ENCODE data around the gene SLC26A1. TPM values are rescaled to one million over a fixed set of nuclear protein-coding genes. Genes with fewer than 3 reads are reported as not detected.
"Not testable (repeated sequence)": the region's sequence is repeated elsewhere in the genome, so short reads cannot be mapped to it uniquely, and the experiment has no call there.

The SLC26A1 gene
- total and polyA plus RNA-seq, 5 donors: 0.34 to 0.37 (median 0.36) TPM; not detected in 2

- no peaks in the 10 kb centered on the region for H3K4me1 ChIP-seq (ENCODE audit: control insufficient read depth, insufficient read depth, low read length)
- H3K27ac ChIP-seq (ENCODE audit: low read length): no peak overlapping the region
- no peak for ATAC-seq
- intact Hi-C loops (cut with DNase I): no loop called here
- DNase-seq: peak in 1 of 3 donors; percentile 45
- no peak overlapping the region for H3K4me3 ChIP-seq (ENCODE audit: low read length)
- 2% methylated on average over 75 of the region's 75 CpGs for WGBS
- H3K9me3 ChIP-seq (ENCODE audit: control insufficient read depth, low read length): no peaks in the 10 kb centered on the region
- H3K27me3 ChIP-seq (ENCODE audit: control insufficient read depth, insufficient read depth): no peaks in the 10 kb centered on the region
Observed at GRCh38 chr4:1002631-1003251, 9.5 kb upstream of the SLC26A1 start.

GRCh38 chr4:1002131-1002630 lies 9.0 kb upstream of the SLC26A1 start:
- DNase-seq (peak in 2 of 3 donors; percentile 65 to 71), ATAC-seq (no peak)
- Histone ChIP-seq H3K4me3 (ENCODE audit: low read length) (no peak overlapping the region), H3K9me3 (ENCODE audit: control insufficient read depth, low read length) (no peaks in the 10 kb centered on the region), H3K27ac (ENCODE audit: low read length) (no peak overlapping the region), H3K27me3 (ENCODE audit: control insufficient read depth, insufficient read depth) (no peaks in the 10 kb centered on the region), H3K4me1 (ENCODE audit: control insufficient read depth, insufficient read depth, low read length) (no peaks in the 10 kb centered on the region)
- WGBS: 3% methylated on average over 54 of the region's 54 CpGs
- intact Hi-C loops (cut with DNase I): no loop called here

- H3K9me3 ChIP-seq (ENCODE audit: control insufficient read depth, low read length): no peaks in the 10 kb centered on the region
- WGBS: 19% methylated on average over 48 of the region's 48 CpGs
- no peak overlapping the region for H3K27ac ChIP-seq (ENCODE audit: low read length)
- no peak overlapping the region for H3K4me3 ChIP-seq (ENCODE audit: low read length)
- H3K27me3 ChIP-seq (ENCODE audit: control insufficient read depth, insufficient read depth): no peaks in the 10 kb centered on the region
- DNase-seq (peak in 2 of 3 donors; percentile 21 to 49), ATAC-seq (no peak)
- intact Hi-C loops (cut with DNase I): no loop called here
- H3K4me1 ChIP-seq (ENCODE audit: control insufficient read depth, insufficient read depth, low read length): no peaks in the 10 kb centered on the region
Observed at GRCh38 chr4:1001561-1002130, 8.4 kb upstream of the SLC26A1 start.

- intact Hi-C loops (cut with DNase I): no loop called here
- WGBS: 92% methylated on average over 15 of the region's 15 CpGs
- no peaks in the 10 kb centered on the region for H3K27me3 ChIP-seq (ENCODE audit: control insufficient read depth, insufficient read depth)
- no peak overlapping the region for H3K4me3 ChIP-seq (ENCODE audit: low read length)
- ATAC-seq (no peak), DNase-seq (peak in 2 of 3 donors; percentile 49 to 67)
- H3K4me1 ChIP-seq (ENCODE audit: control insufficient read depth, insufficient read depth, low read length): no peaks in the 10 kb centered on the region
- H3K9me3 ChIP-seq (ENCODE audit: control insufficient read depth, low read length): no peaks in the 10 kb centered on the region
- H3K27ac ChIP-seq (ENCODE audit: low read length): no peak overlapping the region
Observed at GRCh38 chr4:1000686-1001260, 7.6 kb upstream of the SLC26A1 start.

DNA sequence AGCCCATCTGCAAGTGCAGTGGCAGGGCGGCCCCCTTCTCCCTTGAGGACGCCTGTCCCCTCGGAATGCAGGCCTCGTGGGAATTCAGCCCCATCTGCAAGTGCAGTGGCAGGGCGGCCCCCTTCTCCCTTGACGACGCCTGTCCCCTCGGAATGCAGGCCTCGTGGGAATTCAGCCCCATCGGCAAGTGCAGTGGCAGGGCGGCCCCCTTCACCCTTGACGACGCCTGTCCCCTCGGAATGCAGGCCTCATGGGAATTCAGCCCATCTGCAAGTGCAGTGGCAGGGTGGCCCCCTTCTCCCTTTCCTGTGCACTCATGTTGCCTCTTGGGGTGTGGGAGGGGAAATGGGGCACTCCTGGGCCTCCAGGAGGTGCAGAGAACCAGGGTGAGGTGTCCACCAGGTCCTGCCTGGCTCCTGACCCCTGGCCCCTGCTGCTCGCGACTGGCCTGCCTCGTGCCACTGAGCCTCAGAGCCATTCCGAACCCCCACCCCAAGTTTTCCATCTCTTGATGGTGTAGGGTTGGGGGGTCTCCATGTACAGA lies 6.8 kb upstream of the SLC26A1 start:
- intact Hi-C loops (cut with DNase I): no loop called here
- ATAC-seq (no peak), DNase-seq (peak in 2 of 3 donors; percentile 29 to 49)
- 56% methylated on average over 18 of the region's 18 CpGs for WGBS
- Histone ChIP-seq H3K27ac (ENCODE audit: low read length) (no peak overlapping the region), H3K4me3 (ENCODE audit: low read length) (no peak overlapping the region), H3K9me3 (ENCODE audit: control insufficient read depth, low read length) (no peaks in the 10 kb centered on the region), H3K4me1 (ENCODE audit: control insufficient read depth, insufficient read depth, low read length) (no peaks in the 10 kb centered on the region), H3K27me3 (ENCODE audit: control insufficient read depth, insufficient read depth) (no peaks in the 10 kb centered on the region)

DNA sequence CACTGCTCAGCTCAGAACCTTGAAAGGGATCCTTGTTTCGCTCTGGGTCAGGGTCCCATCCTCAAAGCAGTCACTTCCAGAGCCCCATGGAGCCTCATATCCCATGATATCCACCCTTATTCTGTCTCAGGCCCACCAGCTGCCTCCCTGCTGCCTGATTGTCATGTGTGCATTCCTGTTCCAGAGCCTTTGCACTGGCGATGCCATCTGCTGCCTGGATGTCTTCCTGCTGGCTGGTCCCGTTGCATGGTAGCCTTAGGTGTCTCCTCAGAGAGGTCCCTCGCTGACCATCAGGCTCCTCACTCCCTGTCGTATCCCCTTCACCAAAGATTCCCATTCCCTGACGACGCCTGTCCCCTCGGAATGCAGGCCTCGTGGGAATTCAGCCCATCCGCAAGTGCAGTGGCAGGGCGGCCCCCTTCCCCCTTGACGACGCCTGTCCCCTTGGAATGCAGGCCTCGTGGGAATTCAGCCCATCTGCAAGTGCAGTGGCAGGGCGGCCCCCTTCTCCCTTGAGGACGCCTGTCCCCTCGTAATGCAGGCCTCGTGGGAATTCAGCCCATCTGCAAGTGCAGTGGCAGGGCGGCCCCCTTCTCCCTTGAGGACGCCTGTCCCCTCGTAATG lies 6.1 kb upstream of the SLC26A1 start:
- peak in 2 of 3 donors; percentile 32 to 33 for DNase-seq
- ATAC-seq; intact Hi-C loops (cut with DNase I); H3K4me1 ChIP-seq (ENCODE audit: control insufficient read depth, insufficient read depth, low read length); H3K27ac ChIP-seq (ENCODE audit: low read length); H3K4me3 ChIP-seq (ENCODE audit: low read length); H3K27me3 ChIP-seq (ENCODE audit: control insufficient read depth, insufficient read depth); H3K9me3 ChIP-seq (ENCODE audit: control insufficient read depth, low read length): not testable (repeated sequence)
- WGBS: 36% methylated on average over 16 of the region's 21 CpGs

GRCh38 chr4:998096-998691 lies 5.0 kb upstream of the SLC26A1 start:
- ATAC-seq (no peak), DNase-seq (peak; percentile 10 to 51 (median 46))
- 43% methylated on average over 12 of the region's 12 CpGs for WGBS
- Histone ChIP-seq H3K27me3 (ENCODE audit: control insufficient read depth, insufficient read depth) (no peaks in the 10 kb centered on the region), H3K4me3 (ENCODE audit: low read length) (no peak overlapping the region), H3K9me3 (ENCODE audit: control insufficient read depth, low read length) (no peaks in the 10 kb centered on the region), H3K4me1 (ENCODE audit: control insufficient read depth, insufficient read depth, low read length) (no peaks in the 10 kb centered on the region), H3K27ac (ENCODE audit: low read length) (no peak overlapping the region)
- intact Hi-C loops (cut with DNase I): no loop called here

DNA sequence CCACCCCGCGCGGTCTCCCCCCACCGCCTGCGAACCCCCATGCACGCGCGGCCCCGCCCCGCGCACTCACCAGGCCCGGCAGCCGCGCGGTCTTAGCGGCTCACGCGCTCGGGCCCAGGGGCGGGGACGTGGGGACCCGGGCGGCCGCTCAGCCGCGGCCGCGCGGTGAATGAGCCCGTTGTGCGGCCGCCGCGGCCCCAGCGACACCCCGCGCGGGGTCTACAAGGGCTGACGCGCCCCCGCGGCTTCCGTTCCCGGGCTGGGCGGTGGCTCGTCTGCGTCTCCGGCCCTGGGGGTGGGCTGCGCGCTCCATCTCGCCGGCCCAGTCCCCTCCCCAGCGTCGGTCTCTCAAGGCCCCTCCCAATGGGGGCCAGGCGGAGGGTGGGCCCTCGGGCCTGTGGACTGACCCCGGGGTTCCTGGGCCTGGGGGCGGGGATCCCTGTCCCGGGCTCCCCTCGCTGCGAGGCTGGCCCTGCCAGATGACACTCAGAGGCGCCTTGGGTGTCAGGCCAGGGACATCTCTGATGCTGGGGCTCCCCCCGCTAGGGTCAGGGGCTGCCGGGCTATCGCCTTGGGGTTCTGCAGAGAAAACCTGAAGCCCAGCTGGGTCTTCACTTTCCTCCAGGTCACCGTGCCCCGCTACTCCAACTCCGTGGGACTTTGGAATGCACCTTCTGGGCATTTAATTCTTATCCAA lies 4.3 kb upstream of the SLC26A1 start:
- 2% methylated on average over 68 of the region's 68 CpGs for WGBS
- no peaks in the 10 kb centered on the region for H3K27me3 ChIP-seq (ENCODE audit: control insufficient read depth, insufficient read depth)
- no peak overlapping the region for H3K27ac ChIP-seq (ENCODE audit: low read length)
- intact Hi-C loops (cut with DNase I): no loop called here
- H3K9me3 ChIP-seq (ENCODE audit: control insufficient read depth, low read length): no peaks in the 10 kb centered on the region
- peak; percentile 10 to 20 for ATAC-seq
- peak; percentile 20 to 66 (median 63) for DNase-seq
- H3K4me1 ChIP-seq (ENCODE audit: control insufficient read depth, insufficient read depth, low read length): no peaks in the 10 kb centered on the region
- peak overlapping the region; percentile 46 for H3K4me3 ChIP-seq (ENCODE audit: low read length)

DNA sequence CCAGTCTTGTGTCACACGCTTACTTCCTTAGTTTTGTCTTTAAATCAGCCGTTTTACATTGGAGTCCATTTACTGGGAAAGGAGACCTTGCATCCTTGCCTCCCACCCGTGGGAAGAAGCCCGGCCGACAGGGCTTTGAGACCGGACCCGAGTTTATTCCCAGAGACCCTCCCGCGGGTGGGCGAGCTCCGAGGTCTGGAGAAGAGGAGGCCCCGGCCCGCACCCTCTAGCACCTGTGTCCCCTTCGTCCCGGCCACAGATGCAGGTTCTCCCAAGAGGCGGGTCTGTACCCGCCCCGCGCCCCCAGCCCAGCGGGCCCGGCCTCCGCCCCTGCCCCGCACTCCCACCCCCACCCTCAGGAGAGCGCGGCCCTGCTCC lies 3.8 kb upstream of the SLC26A1 start:
- H3K9me3 ChIP-seq (ENCODE audit: control insufficient read depth, low read length): no peaks in the 10 kb centered on the region
- no peak overlapping the region for H3K27ac ChIP-seq (ENCODE audit: low read length)
- intact Hi-C loops (cut with DNase I): no loop called here
- H3K4me3 ChIP-seq (ENCODE audit: low read length): peak overlapping the region; percentile 46
- WGBS: 6% methylated on average over 25 of the region's 25 CpGs
- H3K27me3 ChIP-seq (ENCODE audit: control insufficient read depth, insufficient read depth): no peaks in the 10 kb centered on the region
- no peaks in the 10 kb centered on the region for H3K4me1 ChIP-seq (ENCODE audit: control insufficient read depth, insufficient read depth, low read length)
- ATAC-seq (no peak), DNase-seq (peak; percentile 21 to 48 (median 24))
